SK-N-SH (cell line): ENCODE measurements around the gene TMEM127. TPM values are rescaled to one million over a fixed set of nuclear protein-coding genes. Genes with fewer than 3 reads are reported as not detected.

Experiments
- CTCF ChIA-PET: fragments of 300-600, 350-600 bp; formaldehyde crosslinking; extraction: SDS; loops from one replicate; lab custom pipeline; 2021; lab: Yijun Ruan, JAX
- POLR2A ChIA-PET: fragments of 350-600 bp; sonication (Branson Sonifier 250); formaldehyde crosslinking; extraction: SDS; loops from one replicate; lab custom pipeline; 2020; ENCODE audit warnings: antibody characterized with exemption, inconsistent platforms; lab: Yijun Ruan, JAX
- DNase-seq: peaks from one replicate; pipeline ENCODE4 v3.0.0; 2012
- H2AFZ ChIP-seq: fragments of 200-600 bp; sonication (generic); 2 replicates; pipeline ENCODE4 v1.8.1; 2016; ENCODE audit warnings: antibody characterized with exemption, mild to moderate bottlenecking, low read depth
- H3F3A ChIP-seq: fragments of 200-600 bp; sonication (generic); replicated peaks from 2 replicates; pipeline ENCODE3; 2016; ENCODE audit warnings: antibody characterized with exemption, mild to moderate bottlenecking; ENCODE audit not compliant: insufficient read depth
- H3K27ac ChIP-seq, 2 experiments: fragments of 200-500 bp in 1 of 2; fragments of 200-600 bp in 1 of 2; sonication (Bioruptor generic) in 1 of 2; sonication (generic), shearing (Covaris generic) in 1 of 2; 2 replicates each; pipeline versions ENCODE4 v1.5.1 to v1.6.1; 2014 to 2016; ENCODE audit warnings: low read depth in 2 of 2, inconsistent platforms in 1 of 2, low read length in 1 of 2, mild to moderate bottlenecking in 1 of 2, mixed read lengths in 1 of 2
- H3K27me3 ChIP-seq: fragments of 200-600 bp; sonication (generic), shearing (Covaris generic); 2 replicates; pipeline ENCODE4 v1.6.1; 2016; ENCODE audit warnings: mixed run types; ENCODE audit not compliant: insufficient read depth
- H3K36me3 ChIP-seq, 2 experiments: fragments of 200-500 bp in 1 of 2; fragments of 200-600 bp in 1 of 2; sonication (Bioruptor generic) in 1 of 2; sonication (generic) in 1 of 2; replicated peaks in 1 of 2; 2 replicates each; pipeline versions ENCODE3 to v1.5.1; 2014 to 2016; ENCODE audit warnings: low read length in 1 of 2, mild to moderate bottlenecking in 1 of 2; ENCODE audit not compliant: insufficient read depth in 2 of 2, control insufficient read depth in 1 of 2
- H3K4me1 ChIP-seq, 2 experiments: fragments of 200-500 bp in 1 of 2; fragments of 200-600 bp in 1 of 2; sonication (Bioruptor generic) in 1 of 2; sonication (generic), shearing (Covaris generic) in 1 of 2; 2 replicates each; pipeline versions ENCODE4 v1.5.1 to v1.6.1; 2014 to 2016; ENCODE audit warnings: low read depth in 1 of 2, low read length in 1 of 2, mixed run types in 1 of 2; ENCODE audit not compliant: insufficient read depth in 2 of 2, control insufficient read depth in 1 of 2
- H3K4me2 ChIP-seq: fragments of 200-600 bp; sonication (generic), shearing (Covaris generic); 2 replicates; pipeline ENCODE4 v1.6.1; 2017; ENCODE audit warnings: mixed run types
- H3K4me3 ChIP-seq, 2 experiments: fragments of 200-500 bp in 1 of 2; fragments of 200-600 bp in 1 of 2; sonication (Bioruptor generic) in 1 of 2; sonication (generic), shearing (Covaris generic) in 1 of 2; 2 replicates each; pipeline versions ENCODE4 v1.5.1 to v1.8.1; 2014 to 2016; ENCODE audit warnings: low read depth in 2 of 2, inconsistent platforms in 1 of 2, low read length in 1 of 2, mild to moderate bottlenecking in 1 of 2, mixed read lengths in 1 of 2, moderate library complexity in 1 of 2
- H3K79me2 ChIP-seq: fragments of 200-600 bp; sonication (generic); 2 replicates; pipeline ENCODE4 v1.8.1; 2017; ENCODE audit warnings: mild to moderate bottlenecking; ENCODE audit not compliant: insufficient read depth
- H3K9ac ChIP-seq: fragments of 200-600 bp; sonication (generic); 2 replicates; pipeline ENCODE4 v1.6.1; 2017; ENCODE audit warnings: mixed run types
- H3K9me2 ChIP-seq: fragments of 200-600 bp; sonication (generic); 2 replicates; pipeline ENCODE4 v1.6.1; 2017; ENCODE audit warnings: mixed run types
- H3K9me3 ChIP-seq: fragments of 200-600 bp; sonication (generic); 2 replicates; pipeline ENCODE4 v1.6.1; 2017; ENCODE audit warnings: mixed run types, mild to moderate bottlenecking, moderate library complexity
- H4K20me1 ChIP-seq: fragments of 200-600 bp; sonication (generic); 2 replicates; pipeline ENCODE4 v1.6.1; 2017; ENCODE audit warnings: mild to moderate bottlenecking, mixed run types; ENCODE audit not compliant: insufficient read depth
- EZH2phosphoT487 ChIP-seq: fragments of 200-600 bp; sonication (generic); IDR thresholded peaks from 2 replicates; pipeline ENCODE4 v1.6.1; 2017; ENCODE audit warnings: low read depth, mixed run types, mild to moderate bottlenecking, antibody characterized with exemption, moderate library complexity, borderline replicate concordance
- JUND ChIP-seq: IDR thresholded peaks from 2 replicates; pipeline ENCODE4 v1.4.0; 2012
- MXI1 ChIP-seq: IDR thresholded peaks from 2 replicates; pipeline ENCODE4 v1.6.1; 2012; ENCODE audit warnings: mild to moderate bottlenecking, low read depth, low read length, improper control_type of control experiment
- POLR2AphosphoS5 ChIP-seq: IDR thresholded peaks from 2 replicates; pipeline ENCODE4 v1.6.1; 2012; ENCODE audit warnings: low read depth, low read length
- RAD21 ChIP-seq: IDR thresholded peaks from 2 replicates; pipeline ENCODE4 v1.6.1; 2012; ENCODE audit warnings: mild to moderate bottlenecking, low read length
- RFX5 ChIP-seq: IDR thresholded peaks from 2 replicates; pipeline ENCODE4 v1.6.1; 2012; ENCODE audit warnings: mild to moderate bottlenecking, improper control_type of control experiment, low read length
- RXRA ChIP-seq: IDR thresholded peaks from 2 replicates; pipeline ENCODE4 v1.4.0; 2012; ENCODE audit warnings: low read depth, mild to moderate bottlenecking, borderline replicate concordance
- SIN3A ChIP-seq: IDR thresholded peaks from 2 replicates; pipeline ENCODE4 v1.6.1; 2012; ENCODE audit warnings: low read depth, mild to moderate bottlenecking, low read length, moderate library complexity, borderline replicate concordance
- SMC3 ChIP-seq: IDR thresholded peaks from 2 replicates; pipeline ENCODE4 v1.6.1; 2012; ENCODE audit warnings: low read depth, low read length, improper control_type of control experiment
- TEAD4 ChIP-seq: IDR thresholded peaks from 2 replicates; pipeline ENCODE4 v1.4.0; 2012; ENCODE audit warnings: mild to moderate bottlenecking, borderline replicate concordance; ENCODE audit not compliant: insufficient read depth
- WGBS: methylation state at CpG from one replicate; pipeline ENCODE4 v1.1.6; 2017; ENCODE audit warnings: low lambda C conversion rate; 5-methylcytosine and 5-hydroxymethylcytosine counted together
- polyA plus RNA-seq, 3 experiments: library from polyadenylated mRNA; depleted of rRNA; stranded (reverse); fragments of >200 nt; gene quantifications; 2 replicates each; pipeline ENCODE4 v1.2.3, GENCODE V29; 2012
- TF ChIP-seq, protein P1 (sequence below): IDR thresholded peaks from 2 replicates; pipeline ENCODE4 v1.4.0; 2012; ENCODE audit warnings: low read depth
- TF ChIP-seq, protein P2 (sequence below): fragments of 200-600 bp; sonication (generic); IDR thresholded peaks from 2 replicates; pipeline ENCODE4 v1.6.1; 2017; ENCODE audit warnings: antibody characterized with exemption, mild to moderate bottlenecking, moderate library complexity

The TMEM127 gene
- polyA plus RNA-seq, 1 of the 3 experiments (the other 2 are of a cell fraction) = 40.9 TPM

DNA sequence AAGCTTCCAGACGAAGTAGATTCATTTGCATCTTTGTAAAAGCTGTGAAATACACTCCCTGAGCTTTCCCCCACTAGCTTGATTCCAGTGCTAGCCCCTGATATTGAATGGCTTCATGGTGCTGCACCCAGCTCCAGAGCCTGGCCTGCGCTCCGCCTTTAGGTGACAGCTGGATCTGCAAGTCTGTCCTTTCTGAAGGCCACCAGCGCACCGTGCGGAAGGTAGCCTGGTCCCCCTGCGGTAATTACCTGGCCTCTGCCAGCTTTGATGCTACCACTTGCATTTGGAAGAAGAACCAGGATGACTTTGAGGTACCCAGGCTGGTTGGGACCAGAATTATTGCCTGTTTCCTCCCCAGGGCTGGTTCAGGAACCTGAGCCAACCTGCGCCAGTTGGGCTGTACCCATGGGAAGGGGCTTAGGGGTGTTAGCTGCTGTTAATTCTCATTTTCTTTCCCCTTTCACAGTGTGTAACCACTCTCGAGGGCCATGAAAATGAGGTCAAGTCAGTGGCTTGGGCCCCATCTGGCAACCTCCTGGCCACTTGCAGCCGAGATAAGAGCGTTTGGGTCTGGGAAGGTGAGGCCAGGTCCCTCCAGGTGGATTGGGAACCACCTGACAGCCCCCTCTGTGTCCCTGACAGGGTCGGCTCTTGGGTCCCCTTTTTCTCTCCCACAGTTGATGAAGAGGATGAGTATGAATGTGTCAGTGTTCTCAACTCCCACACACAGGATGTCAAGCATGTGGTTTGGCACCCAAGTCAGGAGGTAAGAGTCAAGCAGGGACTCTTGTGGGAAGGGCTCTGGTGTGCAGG, 1.6 kb upstream of the TMEM127 start:
- Histone ChIP-seq H3K9ac (peak overlapping the region; percentile 80; the same call in 1 of the 2 replicates), H3K27ac (peak overlapping the region in 1 of 2 experiments; percentile 66; a peak in 1 of 4 replicates), H3K79me2 (peaks cover 69% of the 10 kb centered on the region), H4K20me1 (peaks cover 29% of the 10 kb centered on the region), H3K4me1 (peaks cover 10 to 22% of the 10 kb centered on the region in 2 experiments; a peak in 3 of 4 replicates), H3K9me3 (no peaks in the 10 kb centered on the region), H3K36me3 (peaks cover 44 to 49% of the 10 kb centered on the region in 2 experiments), H3K27me3 (no peaks in the 10 kb centered on the region), H3K4me3 (peak overlapping the region; percentile 73 to 96), H3K4me2 (peak overlapping the region; percentile 94), H3F3A (peaks cover 21% of the 10 kb centered on the region), H2AFZ (no peak overlapping the region), H3K9me2 (no peaks in the 10 kb centered on the region)
- 62% methylated on average over 9 of the region's 12 CpGs for WGBS
- TF ChIP-seq MXI1 = peak; percentile 66
- no peak for TF ChIP-seq TEAD4
- peak; percentile 76; the same call in 1 of the 2 replicates for TF ChIP-seq SIN3A
- TF ChIP-seq EZH2phosphoT487 = no peak
- TF ChIP-seq RXRA = no peak
- TF ChIP-seq, protein P1, sequence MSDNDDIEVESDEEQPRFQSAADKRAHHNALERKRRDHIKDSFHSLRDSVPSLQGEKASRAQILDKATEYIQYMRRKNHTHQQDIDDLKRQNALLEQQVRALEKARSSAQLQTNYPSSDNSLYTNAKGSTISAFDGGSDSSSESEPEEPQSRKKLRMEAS = no peak
- no peak for TF ChIP-seq JUND
- peak; percentile 24; the same call in 1 of the 2 replicates for TF ChIP-seq SMC3
- peak; percentile 49 for TF ChIP-seq RAD21
- TF ChIP-seq, protein P2, sequence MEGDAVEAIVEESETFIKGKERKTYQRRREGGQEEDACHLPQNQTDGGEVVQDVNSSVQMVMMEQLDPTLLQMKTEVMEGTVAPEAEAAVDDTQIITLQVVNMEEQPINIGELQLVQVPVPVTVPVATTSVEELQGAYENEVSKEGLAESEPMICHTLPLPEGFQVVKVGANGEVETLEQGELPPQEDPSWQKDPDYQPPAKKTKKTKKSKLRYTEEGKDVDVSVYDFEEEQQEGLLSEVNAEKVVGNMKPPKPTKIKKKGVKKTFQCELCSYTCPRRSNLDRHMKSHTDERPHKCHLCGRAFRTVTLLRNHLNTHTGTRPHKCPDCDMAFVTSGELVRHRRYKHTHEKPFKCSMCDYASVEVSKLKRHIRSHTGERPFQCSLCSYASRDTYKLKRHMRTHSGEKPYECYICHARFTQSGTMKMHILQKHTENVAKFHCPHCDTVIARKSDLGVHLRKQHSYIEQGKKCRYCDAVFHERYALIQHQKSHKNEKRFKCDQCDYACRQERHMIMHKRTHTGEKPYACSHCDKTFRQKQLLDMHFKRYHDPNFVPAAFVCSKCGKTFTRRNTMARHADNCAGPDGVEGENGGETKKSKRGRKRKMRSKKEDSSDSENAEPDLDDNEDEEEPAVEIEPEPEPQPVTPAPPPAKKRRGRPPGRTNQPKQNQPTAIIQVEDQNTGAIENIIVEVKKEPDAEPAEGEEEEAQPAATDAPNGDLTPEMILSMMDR = peak; percentile 59
- TF ChIP-seq RFX5 = no peak
- peak; percentile 63 for DNase-seq
- POLR2A ChIA-PET = interaction anchor here (1.3 to 1.6 kb wide), 2 partner anchors 31 to 54 kb away, joined by 3 to 4 read pairs; no protein-coding TSS in a partner anchor
- CTCF ChIA-PET = interaction anchor here (0.7 to 2.1 kb wide), 14 partner anchors 8 to 275 kb away, joined by 3 to 12 read pairs (median 4); partner anchors contain the start of genes NCAPH and SNRNP200

DNA sequence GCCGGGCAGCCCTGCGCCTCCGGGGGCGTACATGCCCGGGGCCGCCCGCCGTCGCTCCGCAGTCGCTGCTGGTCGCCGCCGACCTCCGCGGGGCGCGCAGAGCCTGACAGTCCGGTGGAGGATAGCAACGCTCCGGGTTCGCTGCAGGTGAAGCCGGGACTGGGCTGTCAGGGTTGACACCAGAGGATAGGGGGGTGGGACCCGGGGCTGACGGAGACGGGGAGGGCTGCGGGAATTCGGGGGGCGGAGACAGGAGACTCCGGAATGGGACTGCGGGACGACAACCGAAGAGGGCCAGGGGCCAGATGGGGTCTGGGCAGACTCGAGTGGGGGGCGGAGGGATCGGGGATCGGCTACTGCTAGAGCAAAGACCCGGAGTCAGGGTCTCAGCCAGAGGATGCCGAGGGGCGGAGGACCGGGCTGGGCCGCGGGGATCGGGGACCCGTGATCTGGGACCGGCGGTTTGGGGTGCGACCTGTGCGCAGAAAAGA, 403 bp downstream of the TMEM127 start:
- Histone ChIP-seq H3K27me3 (no peaks in the 10 kb centered on the region), H3K4me3 (peak overlapping the region; percentile 73 to 96), H4K20me1 (peaks cover 41% of the 10 kb centered on the region), H3K9ac (peak overlapping the region; percentile 83), H3K27ac (peak overlapping the region; percentile 71 to 79), H3K36me3 (peaks cover 31% of the 10 kb centered on the region in 2 experiments), H2AFZ (peak overlapping the region; percentile 68; the same call in 1 of the 2 replicates), H3K4me2 (peak overlapping the region; percentile 96)
- 3% methylated on average over 17 of the region's 49 CpGs for WGBS
- TF ChIP-seq POLR2AphosphoS5 = no peak
- 0 out of 2 replicates have a peak, but pooled peaks have one; percentile 14 for TF ChIP-seq MXI1
- TF ChIP-seq, protein P2 = no peak
- TF ChIP-seq, all 33 proteins: peak for 1
- Histone ChIP-seq H3K79me2 (peaks cover 85% of the 10 kb centered on the region), H3K9me3 (no peaks in the 10 kb centered on the region), H3K4me1 (peaks cover 24 to 32% of the 10 kb centered on the region in 2 experiments; a peak in 3 of 4 replicates), H3K9me2 (no peaks in the 10 kb centered on the region), H3F3A (peaks cover 19% of the 10 kb centered on the region)
- peak; percentile 88 for DNase-seq
- POLR2A ChIA-PET = interaction anchor here (0.6 to 1.6 kb wide), 4 partner anchors 40 to 273 kb away, joined by 3 to 4 read pairs (median 4); partner anchors contain the start of genes SNRNP200 and STARD7
- CTCF ChIA-PET = interaction anchor here (1.0 to 2.1 kb wide), 11 partner anchors 10 to 273 kb away, joined by 3 to 8 read pairs (median 4); partner anchors contain the start of gene SNRNP200
